GM21723 (cell line): ENCODE data around the gene GRM2.
A peak's percentile ranks its signal among the peaks of the same experiment; 100 is the strongest.

ENCODE experiments used
- ATAC-seq: cut with Tn5 transposase; IDR thresholded peaks from one replicate; pipeline ENCODE4 v1.9.1; 2021; ENCODE audit warnings: mild to moderate bottlenecking, moderate library complexity; ENCODE audit not compliant: unreplicated experiment

The GRM2 gene

DNA sequence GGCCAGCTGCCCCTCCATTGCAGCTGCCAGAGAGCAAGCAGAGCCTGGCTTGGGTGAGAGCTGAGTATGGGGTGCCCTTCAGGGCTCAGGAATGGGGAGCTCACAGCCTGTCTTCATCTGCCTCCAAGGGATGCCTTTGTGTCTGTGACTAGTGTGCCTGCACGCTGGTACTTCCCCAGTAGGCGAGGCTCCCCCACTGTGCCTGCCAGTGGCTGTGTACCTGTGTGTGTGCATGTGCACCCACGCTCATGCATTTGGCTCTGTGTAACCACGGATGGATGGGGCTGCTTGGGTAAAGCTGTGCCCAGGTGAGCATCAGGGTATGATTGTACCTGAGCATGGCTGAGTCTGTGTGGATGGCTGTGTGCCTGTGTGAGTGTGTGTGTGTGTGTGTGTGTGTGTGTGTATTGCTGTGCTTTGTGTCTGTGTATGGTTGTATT lies 2.3 kb upstream of the GRM2 start:
- ATAC-seq: no peak

DNA sequence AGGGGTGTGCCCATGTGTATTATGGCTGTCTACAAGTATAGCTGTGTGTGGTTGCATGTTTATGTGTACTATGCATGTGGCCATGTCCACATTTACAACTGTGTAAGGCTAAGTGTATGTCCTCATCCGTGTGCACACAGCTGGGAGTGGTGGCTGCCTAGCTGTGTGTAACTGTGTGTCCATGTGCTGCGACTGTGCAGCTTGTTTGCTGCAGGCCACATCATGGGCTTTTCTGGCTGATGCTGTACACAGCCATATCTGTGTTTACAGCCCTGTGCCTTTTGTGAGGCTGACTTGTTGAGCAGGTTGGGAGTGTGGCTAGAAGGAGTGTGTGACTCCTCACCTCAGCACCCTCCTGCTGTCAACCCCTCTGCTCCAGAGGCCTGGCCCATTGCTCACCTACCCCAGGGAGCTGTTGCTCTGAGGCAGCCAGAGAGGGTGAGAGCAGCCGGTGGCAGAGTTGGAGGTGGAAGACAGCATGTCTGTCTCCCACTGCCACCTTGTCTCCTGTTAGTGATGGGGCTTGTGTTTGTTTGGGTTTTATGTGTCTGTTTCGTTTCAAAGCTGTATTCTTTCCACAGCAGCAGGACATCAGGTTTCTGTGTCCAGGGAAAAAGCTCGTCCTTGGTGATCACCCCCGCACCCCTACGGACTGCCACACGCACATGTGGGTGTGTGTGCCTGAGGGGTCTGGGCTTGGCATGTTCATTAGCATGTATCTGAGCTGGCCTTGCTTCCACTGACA lies 1.4 kb upstream of the GRM2 start:
- no peak for ATAC-seq

DNA sequence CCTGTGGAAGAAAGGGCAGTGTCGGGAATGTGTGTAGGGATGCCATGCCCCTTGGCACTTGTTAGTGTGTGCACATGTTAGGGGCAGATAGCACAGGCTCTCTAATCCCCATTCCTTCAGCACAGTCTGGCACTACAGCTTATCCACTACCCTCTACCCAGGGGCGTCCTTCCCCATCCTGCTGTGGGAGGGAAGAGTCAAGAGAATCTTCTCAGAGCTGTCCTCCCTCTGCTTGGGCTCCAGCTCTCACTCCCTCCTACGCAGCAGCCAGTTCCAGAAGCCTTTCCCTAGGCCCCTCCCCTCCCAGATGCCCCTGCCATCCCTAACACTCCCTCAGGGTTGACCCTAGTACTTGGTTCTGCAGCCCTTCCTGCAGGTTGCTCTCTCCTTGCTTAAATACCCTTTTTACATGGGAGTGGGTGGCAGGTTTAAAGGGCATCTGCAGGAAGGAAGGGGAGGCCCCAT lies 815 bp upstream of the GRM2 start:
- ATAC-seq: no peak

DNA sequence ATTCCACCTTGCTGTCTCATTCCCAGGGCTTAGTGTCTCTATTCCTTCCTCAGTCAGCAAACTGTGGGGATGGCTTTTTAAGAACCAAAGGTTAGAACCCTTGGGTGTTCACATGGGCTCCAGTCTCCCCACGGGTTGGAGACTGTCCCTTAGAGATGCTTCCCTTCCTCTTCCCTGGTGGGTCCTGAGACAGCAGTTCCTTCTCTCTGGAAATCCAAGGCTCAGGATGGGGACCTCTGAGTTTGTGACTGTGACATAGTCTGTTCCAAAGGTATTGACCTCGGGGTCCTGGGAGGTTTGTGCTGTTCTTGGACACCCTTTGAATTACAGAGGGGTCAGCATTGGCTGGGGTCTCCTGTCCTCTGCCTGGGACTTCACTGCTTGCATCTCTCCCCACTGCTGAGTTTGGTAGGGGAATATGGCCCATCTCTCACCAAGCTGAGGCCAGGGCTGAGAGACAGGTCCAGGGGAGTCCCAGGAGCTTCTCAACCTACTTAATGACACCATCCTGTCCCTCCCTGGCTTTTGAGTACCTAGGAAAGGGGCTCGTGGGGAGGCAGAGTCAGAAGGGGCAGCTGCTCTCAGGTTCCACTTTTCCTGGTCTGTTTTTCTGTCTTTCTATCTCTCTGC lies 1.5 kb downstream of the GRM2 start:
- ATAC-seq: no peak

DNA sequence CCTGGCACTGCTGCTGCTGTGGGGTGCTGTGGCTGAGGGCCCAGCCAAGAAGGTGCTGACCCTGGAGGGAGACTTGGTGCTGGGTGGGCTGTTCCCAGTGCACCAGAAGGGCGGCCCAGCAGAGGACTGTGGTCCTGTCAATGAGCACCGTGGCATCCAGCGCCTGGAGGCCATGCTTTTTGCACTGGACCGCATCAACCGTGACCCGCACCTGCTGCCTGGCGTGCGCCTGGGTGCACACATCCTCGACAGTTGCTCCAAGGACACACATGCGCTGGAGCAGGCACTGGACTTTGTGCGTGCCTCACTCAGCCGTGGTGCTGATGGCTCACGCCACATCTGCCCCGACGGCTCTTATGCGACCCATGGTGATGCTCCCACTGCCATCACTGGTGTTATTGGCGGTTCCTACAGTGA lies 2.1 kb downstream of the GRM2 start:
- no peak for ATAC-seq

DNA sequence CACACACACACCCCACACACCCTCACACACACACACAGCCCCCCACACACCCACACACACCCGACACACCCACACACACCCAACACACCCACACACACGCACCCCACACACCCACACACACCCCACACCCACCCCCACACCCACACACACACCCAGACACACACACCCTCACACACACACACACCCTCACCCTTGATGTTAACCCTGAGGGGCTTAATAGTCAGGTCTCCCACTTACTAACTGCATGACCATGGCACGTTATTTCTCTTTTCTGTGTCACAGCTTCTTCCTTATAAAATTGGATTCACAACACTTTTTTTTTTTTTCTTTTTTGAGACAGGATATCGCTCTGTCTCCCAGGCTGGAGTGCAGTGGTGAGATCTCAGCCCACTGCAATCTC lies 2.8 kb downstream of the GRM2 start:
- ATAC-seq: no peak

GRCh38 chr3:51710631-51711351 lies 3.9 kb downstream of the GRM2 start:
- ATAC-seq: no peak

GRCh38 chr3:51711352-51712037 lies 4.6 kb downstream of the GRM2 start:
- no peak for ATAC-seq

GRCh38 chr3:51712038-51712420 lies 5.2 kb downstream of the GRM2 start:
- ATAC-seq: no peak

- ATAC-seq: no peak
Observed at GRCh38 chr3:51712511-51712931, 5.7 kb downstream of the GRM2 start.

DNA sequence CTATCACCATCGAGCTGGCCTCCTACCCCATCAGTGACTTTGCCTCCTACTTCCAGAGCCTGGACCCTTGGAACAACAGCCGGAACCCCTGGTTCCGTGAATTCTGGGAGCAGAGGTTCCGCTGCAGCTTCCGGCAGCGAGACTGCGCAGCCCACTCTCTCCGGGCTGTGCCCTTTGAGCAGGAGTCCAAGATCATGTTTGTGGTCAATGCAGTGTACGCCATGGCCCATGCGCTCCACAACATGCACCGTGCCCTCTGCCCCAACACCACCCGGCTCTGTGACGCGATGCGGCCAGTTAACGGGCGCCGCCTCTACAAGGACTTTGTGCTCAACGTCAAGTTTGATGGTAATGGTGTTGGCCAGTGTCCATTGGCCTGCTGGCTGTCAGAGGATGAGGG lies 6.1 kb downstream of the GRM2 start:
- ATAC-seq: no peak

GRCh38 chr3:51715231-51715976 lies 8.5 kb downstream of the GRM2 start:
- ATAC-seq: no peak

GRCh38 chr3:51715977-51716294 lies 9.1 kb downstream of the GRM2 start:
- ATAC-seq: no peak

DNA sequence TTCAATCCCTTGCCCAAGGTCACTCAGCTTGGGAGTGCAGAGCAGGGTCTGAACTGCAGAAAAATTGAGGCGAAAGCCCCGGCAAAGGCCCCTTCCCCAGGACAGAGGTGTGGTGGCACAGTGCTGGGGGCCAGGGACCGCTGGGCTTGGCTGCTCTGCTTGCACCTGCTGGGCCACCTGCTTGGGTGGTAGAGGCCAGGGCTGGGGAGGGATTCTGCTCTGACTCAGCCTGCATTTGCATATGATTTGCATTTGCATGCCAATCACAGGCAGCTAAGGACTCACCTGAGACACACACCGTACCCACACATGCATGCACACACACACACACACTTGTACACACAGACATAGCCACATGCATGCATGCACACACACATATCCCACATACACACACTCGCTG lies 9.9 kb downstream of the GRM2 start:
- ATAC-seq: no peak

GRCh38 chr3:51717446-51717845 lies 10.6 kb downstream of the GRM2 start:
- ATAC-seq: no peak

- ATAC-seq: no peak
Observed at GRCh38 chr3:51717947-51718346, 11.1 kb downstream of the GRM2 start.

GRCh38 chr3:51718547-51719409 lies 11.9 kb downstream of the GRM2 start:
- ATAC-seq: peak; percentile 54

- no peak for ATAC-seq
Observed at GRCh38 chr3:51719410-51720025, 12.7 kb downstream of the GRM2 start.

- no peak for ATAC-seq
Observed at GRCh38 chr3:51720292-51721061, 13.6 kb downstream of the GRM2 start.
